Endothelial cell of umbilical vein (primary cell): ENCODE measurements around the gene ELOB. TPM values are rescaled to one million over a fixed set of nuclear protein-coding genes. Genes with fewer than 3 reads are reported as not detected.
A peak's percentile ranks its signal among the peaks of the same experiment; 100 is the strongest.

Experiments
- BruUV-seq: library from RNA; stranded (reverse); fragments of 400-500 nt; replicated peaks from 2 replicates; lab custom pipeline; 2021; lab: Mats Ljungman, UMichigan
- CTCF ChIA-PET: fragments of 300-600, 350-600 bp; sonication (Branson Sonifier 250); formaldehyde crosslinking; loops from one replicate; lab custom pipeline; 2021; ENCODE audit warnings: antibody characterized with exemption, inconsistent platforms; lab: Charles Lee
- POLR2A ChIA-PET: fragments of 300-600, 350-600 bp; sonication (Branson Sonifier 250); formaldehyde crosslinking; loops from one replicate; lab custom pipeline; 2021; ENCODE audit warnings: antibody characterized with exemption, inconsistent platforms; lab: Charles Lee
- DNase-seq: peaks from one replicate; pipeline ENCODE4 v3.0.0-alpha.2; 2011; ENCODE audit warnings: low read depth, low spot score
- FAIRE-seq: peaks from 2 replicates; lab custom pipeline; 2011; peaks lifted over from hg19 to GRCh38; lab: Jason Lieb, UNC
- H2AFZ ChIP-seq: 2 replicates; pipeline ENCODE4 v1.6.0; 2012; ENCODE audit warnings: low read depth, low read length, control low read depth, inconsistent platforms
- H3K27ac ChIP-seq: 2 replicates; pipeline ENCODE4 v1.5.1; 2011; ENCODE audit warnings: low read depth, mild to moderate bottlenecking, control low read depth, low read length, moderate library complexity; ENCODE audit not compliant: insufficient read depth
- H3K27me3 ChIP-seq, 2 experiments: 2 replicates each; pipeline versions ENCODE4 v1.6.0 to v1.6.1; 2011; ENCODE audit warnings: low read length in 2 of 2, mixed read lengths in 1 of 2; ENCODE audit not compliant: control insufficient read depth in 2 of 2, insufficient read depth in 2 of 2
- H3K36me3 ChIP-seq, 2 experiments: 2 replicates in 1 of 2; 3 replicates in 1 of 2; pipeline ENCODE4 v1.5.1; 2011; ENCODE audit warnings: low read length in 2 of 2, mild to moderate bottlenecking in 1 of 2, moderate library complexity in 1 of 2; ENCODE audit not compliant: control insufficient read depth in 2 of 2, insufficient read depth in 2 of 2; ENCODE audit errors: extremely low read depth in 1 of 2
- H3K4me1 ChIP-seq: 3 replicates; pipeline ENCODE4 v1.5.1; 2011; ENCODE audit warnings: mild to moderate bottlenecking, low read length; ENCODE audit not compliant: control insufficient read depth, insufficient read depth; ENCODE audit errors: extremely low read depth
- H3K4me2 ChIP-seq: 2 replicates; pipeline ENCODE4 v1.6.1; 2011; ENCODE audit warnings: low read length, control low read depth, mixed read lengths; ENCODE audit not compliant: insufficient read depth
- H3K4me3 ChIP-seq, 3 experiments: fragments of 200-600 bp in 1 of 3; sonication (generic), shearing (Covaris generic) in 1 of 3; replicated peaks in 1 of 3; 2 replicates each; pipeline ENCODE4 v1.5.1; 2011 to 2016; ENCODE audit warnings: control low read depth in 3 of 3, low read length in 3 of 3, mild to moderate bottlenecking in 2 of 3, inconsistent platforms in 1 of 3, low read depth in 1 of 3, moderate library complexity in 1 of 3; ENCODE audit not compliant: insufficient read depth in 1 of 3
- H3K79me2 ChIP-seq: 2 replicates; pipeline ENCODE4 v1.6.0; 2012; ENCODE audit warnings: low read length, inconsistent platforms; ENCODE audit not compliant: control insufficient read depth, insufficient read depth
- H3K9ac ChIP-seq: replicated peaks from 2 replicates; pipeline ENCODE3; 2011; ENCODE audit warnings: low read length, control low read depth; ENCODE audit not compliant: insufficient read depth; ENCODE audit errors: extremely low read depth
- H3K9me1 ChIP-seq: replicated peaks from 3 replicates; pipeline ENCODE4 v1.6.0; 2011; ENCODE audit warnings: mild to moderate bottlenecking, low read length; ENCODE audit not compliant: control insufficient read depth, insufficient read depth; ENCODE audit errors: extremely low read depth
- H3K9me3 ChIP-seq: replicated peaks from 2 replicates; pipeline ENCODE4 v1.5.1; 2012; ENCODE audit warnings: low read length, inconsistent platforms; ENCODE audit not compliant: control insufficient read depth, insufficient read depth
- H4K20me1 ChIP-seq: replicated peaks from 2 replicates; pipeline ENCODE3; 2011; ENCODE audit warnings: mild to moderate bottlenecking, low read length; ENCODE audit not compliant: control insufficient read depth, insufficient read depth; ENCODE audit errors: extremely low read depth
- EZH2 ChIP-seq: IDR thresholded peaks from 2 replicates; pipeline ENCODE4 v1.6.1; 2012; ENCODE audit warnings: borderline replicate concordance, low read depth, mild to moderate bottlenecking, moderate library complexity, low read length, inconsistent platforms; ENCODE audit not compliant: severe bottlenecking
- FOS ChIP-seq: IDR thresholded peaks from 2 replicates; pipeline ENCODE4 v1.6.1; 2011; ENCODE audit warnings: mild to moderate bottlenecking, low read length, moderate library complexity, borderline replicate concordance; ENCODE audit not compliant: insufficient read depth
- GATA2 ChIP-seq: IDR thresholded peaks from 2 replicates; pipeline ENCODE4 v1.7.0; 2011; ENCODE audit warnings: low read depth, mild to moderate bottlenecking, moderate library complexity, mixed read lengths, low read length; ENCODE audit not compliant: insufficient read length, insufficient read depth
- MYC ChIP-seq: IDR thresholded peaks from one replicate; pipeline ENCODE4 v1.6.1; 2011; ENCODE audit warnings: mild to moderate bottlenecking, low read depth, low read length
- dilution Hi-C: fragments of 300-500 bp; cut with MboI; formaldehyde crosslinking; loops from one replicate; pipeline ENCODE4 v1.15.0; 2019; ENCODE audit warnings: low sequenced_read_pairs; ENCODE audit not compliant: extremely low pct_ligation_motif_present
- intact Hi-C: fragments of 100-400 bp; cut with micrococcal nuclease; formaldehyde crosslinking; loops from one replicate; pipeline ENCODE4 v1.10.0; 2022
- polyA plus RNA-seq, 4 experiments: library from polyadenylated mRNA; depleted of rRNA in 3 of 4; stranded (reverse) in 3 of 4; unstranded in 1 of 4; fragments of >200 nt; gene quantifications; 2 replicates each; pipeline versions ENCODE4 v1.2.1 to v1.2.3, GENCODE V29; 2011 to 2012; ENCODE audit warnings: missing spikeins in 1 of 4
- total RNA-seq: library from RNA; stranded (reverse); gene quantifications from 2 replicates; pipeline ENCODE4 v1.2.3, GENCODE V29; 2021
- TF ChIP-seq, protein P1 (sequence below): IDR thresholded peaks from 2 replicates; pipeline ENCODE4 v1.6.1; 2011; ENCODE audit not compliant: insufficient read depth, insufficient read length
- TF ChIP-seq, protein P2 (sequence below), 2 donors: IDR thresholded peaks; 1 replicate in 1 of 2; 2 replicates in 1 of 2; pipeline ENCODE4 v1.5.1; 2011; ENCODE audit warnings: low read length in 2 of 2, mild to moderate bottlenecking in 2 of 2, moderate library complexity in 2 of 2, control low read depth in 1 of 2, inconsistent platforms in 1 of 2, low read depth in 1 of 2; ENCODE audit not compliant: insufficient read depth in 1 of 2; ENCODE audit errors: extremely low read depth in 1 of 2

The ELOB gene
- total and polyA plus RNA-seq, 2 donors (not counting 3 experiments of a cell fraction or from before 2014, with no cell fraction given): 251 to 848 TPM

DNA sequence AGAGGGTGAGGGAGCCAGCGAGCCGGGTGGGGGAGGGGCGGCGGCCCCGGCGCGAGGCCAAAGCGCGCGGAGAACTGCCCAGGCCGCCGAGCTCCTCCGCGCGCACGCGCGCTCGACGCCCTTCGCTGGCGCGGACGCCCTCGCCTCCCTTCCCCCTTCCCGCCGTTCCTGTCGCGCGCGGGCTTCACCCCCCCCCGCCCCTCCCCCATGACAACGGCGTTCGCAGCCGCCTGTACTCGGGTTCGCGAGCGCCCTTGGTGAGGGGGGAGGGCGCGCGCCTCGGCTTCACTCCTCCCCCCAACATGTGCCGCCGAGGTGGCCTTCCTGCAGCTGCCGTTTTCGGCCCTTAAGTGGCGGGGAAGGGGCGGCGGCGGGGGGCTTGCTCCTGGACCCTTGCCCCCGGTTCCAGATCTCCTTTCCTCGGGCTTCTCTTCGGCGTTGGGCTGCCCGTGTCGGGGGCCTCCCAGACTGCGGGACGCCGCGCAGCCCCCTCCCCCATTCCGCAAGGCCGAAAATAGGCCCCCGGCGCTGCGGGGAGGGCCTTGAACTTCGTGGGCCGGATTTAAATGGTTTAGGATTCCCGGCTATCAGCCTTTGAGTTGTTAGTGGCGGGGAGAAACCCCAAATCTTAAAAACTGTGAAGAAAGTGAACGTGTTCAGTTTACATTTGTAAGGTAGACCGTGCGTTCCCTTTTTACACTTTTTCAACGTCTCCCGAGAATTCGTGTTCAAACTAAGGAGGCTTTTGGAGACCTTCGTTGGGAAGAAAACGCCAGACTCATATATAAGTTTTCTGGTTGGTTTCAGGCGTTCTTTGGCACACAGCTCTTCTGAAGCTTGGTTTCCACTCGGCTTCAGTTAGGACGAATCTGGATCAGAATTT lies 24.0 kb downstream of the ELOB start:
- dilution Hi-C loops: no loop called here
- H3K4me2 ChIP-seq: peak overlapping the region; percentile 98
- BruUV-seq: no TSS peak
- H3K27me3 ChIP-seq: no peaks in the 10 kb centered on the region
- DNase-seq (peak; percentile 37), FAIRE-seq (peak; percentile 65)
- H4K20me1 ChIP-seq: peaks cover 23% of the 10 kb centered on the region
- peak overlapping the region; percentile 65 for H3K27ac ChIP-seq
- TF ChIP-seq FOS: no peak
- TF ChIP-seq GATA2: no peak
- TF ChIP-seq, protein P1, sequence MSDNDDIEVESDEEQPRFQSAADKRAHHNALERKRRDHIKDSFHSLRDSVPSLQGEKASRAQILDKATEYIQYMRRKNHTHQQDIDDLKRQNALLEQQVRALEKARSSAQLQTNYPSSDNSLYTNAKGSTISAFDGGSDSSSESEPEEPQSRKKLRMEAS: no peak
- TF ChIP-seq, protein P2, sequence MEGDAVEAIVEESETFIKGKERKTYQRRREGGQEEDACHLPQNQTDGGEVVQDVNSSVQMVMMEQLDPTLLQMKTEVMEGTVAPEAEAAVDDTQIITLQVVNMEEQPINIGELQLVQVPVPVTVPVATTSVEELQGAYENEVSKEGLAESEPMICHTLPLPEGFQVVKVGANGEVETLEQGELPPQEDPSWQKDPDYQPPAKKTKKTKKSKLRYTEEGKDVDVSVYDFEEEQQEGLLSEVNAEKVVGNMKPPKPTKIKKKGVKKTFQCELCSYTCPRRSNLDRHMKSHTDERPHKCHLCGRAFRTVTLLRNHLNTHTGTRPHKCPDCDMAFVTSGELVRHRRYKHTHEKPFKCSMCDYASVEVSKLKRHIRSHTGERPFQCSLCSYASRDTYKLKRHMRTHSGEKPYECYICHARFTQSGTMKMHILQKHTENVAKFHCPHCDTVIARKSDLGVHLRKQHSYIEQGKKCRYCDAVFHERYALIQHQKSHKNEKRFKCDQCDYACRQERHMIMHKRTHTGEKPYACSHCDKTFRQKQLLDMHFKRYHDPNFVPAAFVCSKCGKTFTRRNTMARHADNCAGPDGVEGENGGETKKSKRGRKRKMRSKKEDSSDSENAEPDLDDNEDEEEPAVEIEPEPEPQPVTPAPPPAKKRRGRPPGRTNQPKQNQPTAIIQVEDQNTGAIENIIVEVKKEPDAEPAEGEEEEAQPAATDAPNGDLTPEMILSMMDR (IDR thresholded peaks at IDR 0.05; ENCODE audit: extremely low read depth in 1 of 2, insufficient read depth in 1 of 2, low read depth in 1 of 2, low read length in 2 of 2): no peak
- no peak for TF ChIP-seq EZH2
- no peak for TF ChIP-seq MYC
- H3K9me3 ChIP-seq: no peaks in the 10 kb centered on the region
- ChIA-PET CTCF (interaction anchor here (0.6 to 1.5 kb wide), 3 partner anchors 20 to 135 kb away, joined by 3 to 4 read pairs (median 3); no protein-coding TSS in a partner anchor), POLR2A (interaction anchor here (0.6 to 1.0 kb wide), 2 partner anchors 71 to 159 kb away, joined by 3 to 7 read pairs; partner anchors contain the start of gene KCTD5)
- intact Hi-C loops: loop anchor here (1.0 to 5.0 kb wide), 4 partner anchors 24 to 749 kb away; partner anchors contain the start of genes CLUAP1, ELOB and KCTD5
- H3K79me2 ChIP-seq: peaks cover 53% of the 10 kb centered on the region
- no peaks in the 10 kb centered on the region for H3K9me1 ChIP-seq
- H3K36me3 ChIP-seq: peaks cover 8 to 11% of the 10 kb centered on the region in 2 experiments
- H3K4me3 ChIP-seq: peak overlapping the region; percentile 91 to 96 (median 93)
- peaks cover 26% of the 10 kb centered on the region for H3K4me1 ChIP-seq
- H2AFZ ChIP-seq: no peak overlapping the region
- peak overlapping the region; percentile 69 for H3K9ac ChIP-seq
